CD4-positive, alpha-beta T cell (primary cell): ENCODE data around the gene PIP4K2A. TPM values are rescaled to one million over a fixed set of nuclear protein-coding genes. Genes with fewer than 3 reads are reported as not detected.
A peak's percentile ranks its signal among the peaks of the same experiment; 100 is the strongest.

Source experiments
- ATAC-seq: fragments of 200-7000 bp; cut with Tn5 transposase; one replicate; pipeline ENCODE4 v1.10.0; 2022; ENCODE audit warnings: mild to moderate bottlenecking; ENCODE audit not compliant: poor library complexity
- CTCF ChIA-PET: fragments of 350-600 bp; sonication (Branson Sonifier 250); formaldehyde crosslinking; loops from one replicate; lab custom pipeline; 2021; ENCODE audit warnings: antibody characterized with exemption, inconsistent platforms; lab: Charles Lee
- POLR2A ChIA-PET: fragments of 350-600 bp; sonication (Branson Sonifier 250); formaldehyde crosslinking; loops from one replicate; lab custom pipeline; 2021; ENCODE audit warnings: antibody characterized with exemption, inconsistent platforms; lab: Charles Lee
- DNase-seq, 14 experiments: peaks; one replicate each; pipeline ENCODE4 v3.0.0-alpha.2; 2013 to 2020; ENCODE audit warnings: mixed read lengths in 2 of 14
- H3K27ac ChIP-seq, 2 donors: one replicate each; pipeline versions ENCODE4 v1.5.1 to v1.7.0; 2013; ENCODE audit warnings: low read length in 2 of 2, low read depth in 1 of 2, mild to moderate bottlenecking in 1 of 2
- H3K27me3 ChIP-seq, 2 experiments: 1 replicate in 1 of 2; 2 replicates in 1 of 2; pipeline versions ENCODE4 v1.6.1 to v1.7.0; 2013; ENCODE audit warnings: low read length in 2 of 2, control low read depth in 1 of 2, mild to moderate bottlenecking in 1 of 2, moderate library complexity in 1 of 2; ENCODE audit not compliant: insufficient read depth in 2 of 2, control insufficient read depth in 1 of 2
- H3K36me3 ChIP-seq: one replicate; pipeline ENCODE4 v1.6.1; 2013; ENCODE audit warnings: low read length, control low read depth; ENCODE audit not compliant: insufficient read depth
- H3K4me1 ChIP-seq: one replicate; pipeline ENCODE4 v1.6.1; 2013; ENCODE audit warnings: low read length, control low read depth; ENCODE audit not compliant: insufficient read depth
- H3K4me3 ChIP-seq: one replicate; pipeline ENCODE4 v1.5.1; 2013; ENCODE audit warnings: mild to moderate bottlenecking, low read length, moderate library complexity
- H3K9me3 ChIP-seq, 2 experiments: 1 replicate in 1 of 2; 2 replicates in 1 of 2; pipeline versions ENCODE4 v1.6.1 to v1.7.0; 2013; ENCODE audit warnings: low read length in 2 of 2, mild to moderate bottlenecking in 2 of 2, control low read depth in 1 of 2, moderate library complexity in 1 of 2; ENCODE audit not compliant: control insufficient read depth in 1 of 2, insufficient read depth in 1 of 2
- H3K27ac Mint-ChIP-seq: one replicate; pipeline ENCODE4 v1.8.0; 2020; ENCODE audit warnings: mixed read lengths
- H3K27me3 Mint-ChIP-seq: one replicate; pipeline ENCODE4 v1.8.0; 2021; ENCODE audit warnings: mixed read lengths
- H3K36me3 Mint-ChIP-seq: one replicate; pipeline ENCODE4 v1.8.0; 2021; ENCODE audit warnings: low read depth, mixed read lengths
- H3K4me1 Mint-ChIP-seq: one replicate; pipeline ENCODE4 v1.8.0; 2021; ENCODE audit warnings: low read depth, mixed read lengths
- H3K4me3 Mint-ChIP-seq: one replicate; pipeline ENCODE4 v1.8.0; 2020; ENCODE audit warnings: mild to moderate bottlenecking, mixed read lengths
- H3K9me3 Mint-ChIP-seq: one replicate; pipeline ENCODE4 v1.8.0; 2020; ENCODE audit warnings: mixed read lengths
- CTCF ChIP-seq: fragments of 200-600 bp; IDR thresholded peaks from one replicate; pipeline ENCODE4 v1.8.0; 2022; ENCODE audit warnings: antibody characterized with exemption, mild to moderate bottlenecking
- intact Hi-C, 2 experiments: fragments of 100-400 bp; cut with DNase I in 1 of 2; cut with micrococcal nuclease in 1 of 2; formaldehyde crosslinking; loops; one replicate each; pipeline versions ENCODE4 v1.15.1 to v1.9.0; 2023 to 2025; cut with DNase I, micrococcal nuclease
- total RNA-seq, 174 experiments: library from RNA in 2 of 174; stranded (reverse) in 2 of 174; gene quantifications; one replicate each; pipeline ENCODE4 v1.2.3 and lab custom pipeline; 2021 to 2026

Gene PIP4K2A
- total RNA-seq, 2 experiments from 2014 or later = 75.4 to 87.2 TPM

- Mint-ChIP-seq H3K27ac (peak overlapping the region; percentile 13), H3K4me1 (peaks cover 5% of the 10 kb centered on the region), H3K36me3 (peaks cover 72% of the 10 kb centered on the region), H3K9me3 (no peaks in the 10 kb centered on the region), H3K27me3 (no peaks in the 10 kb centered on the region), H3K4me3 (no peak overlapping the region)
- no peaks in the 10 kb centered on the region for H3K27me3 ChIP-seq
- H3K36me3 ChIP-seq = peaks cover 73% of the 10 kb centered on the region
- CTCF ChIA-PET = no interaction called here
- H3K4me1 ChIP-seq = no peaks in the 10 kb centered on the region
- DNase-seq (no peak), ATAC-seq (no peak)
- H3K4me3 ChIP-seq = no peak overlapping the region
- intact Hi-C loops = loop anchor here in 1 of 2 experiments (5.0 kb wide), 1 partner anchor 556 kb away; no protein-coding TSS in a partner anchor
- no peaks in the 10 kb centered on the region for H3K9me3 ChIP-seq
- POLR2A ChIA-PET = no interaction called here
- no peak for TF ChIP-seq CTCF
- no peak overlapping the region for H3K27ac ChIP-seq
Observed at GRCh38 chr10:22552888-22553378, 161.4 kb downstream of the PIP4K2A start.

GRCh38 chr10:22551681-22552365 lies 162.6 kb downstream of the PIP4K2A start:
- Mint-ChIP-seq H3K9me3 (no peaks in the 10 kb centered on the region), H3K27me3 (no peaks in the 10 kb centered on the region), H3K4me3 (no peak overlapping the region), H3K36me3 (peaks cover 81% of the 10 kb centered on the region), H3K4me1 (peaks cover 5% of the 10 kb centered on the region), H3K27ac (peak overlapping the region; percentile 21)
- CTCF ChIA-PET = interaction anchor here (1.3 kb wide), 1 partner anchor 437 kb away, joined by 6 read pairs; no protein-coding TSS in a partner anchor
- Histone ChIP-seq H3K36me3 (peaks cover 82% of the 10 kb centered on the region), H3K27ac (no peak overlapping the region), H3K9me3 (no peaks in the 10 kb centered on the region), H3K27me3 (no peaks in the 10 kb centered on the region), H3K4me1 (no peaks in the 10 kb centered on the region), H3K4me3 (no peak overlapping the region)
- POLR2A ChIA-PET = no interaction called here
- intact Hi-C loops = loop anchor here (2.0 to 5.0 kb wide), 4 partner anchors 439 to 557 kb away; no protein-coding TSS in a partner anchor
- no peak for DNase-seq
- no peak for ATAC-seq
- TF ChIP-seq CTCF = no peak

- Mint-ChIP-seq H3K36me3 (peaks cover 82% of the 10 kb centered on the region), H3K4me1 (peaks cover 5% of the 10 kb centered on the region), H3K4me3 (no peak overlapping the region), H3K27me3 (no peaks in the 10 kb centered on the region), H3K9me3 (no peaks in the 10 kb centered on the region), H3K27ac (peak overlapping the region; percentile 2)
- intact Hi-C loops = loop anchor here (1.0 to 5.0 kb wide), 5 partner anchors 439 to 556 kb away; no protein-coding TSS in a partner anchor
- H3K36me3 ChIP-seq = peaks cover 88% of the 10 kb centered on the region
- no peak overlapping the region for H3K27ac ChIP-seq
- TF ChIP-seq CTCF = peak; percentile 81
- POLR2A ChIA-PET = no interaction called here
- ATAC-seq = peak; percentile 73
- no peaks in the 10 kb centered on the region for H3K27me3 ChIP-seq
- peak; percentile 59 to 84 (median 68) for DNase-seq
- CTCF ChIA-PET = interaction anchor here (1.3 kb wide), 1 partner anchor 438 kb away, joined by 6 read pairs; no protein-coding TSS in a partner anchor
- no peaks in the 10 kb centered on the region for H3K9me3 ChIP-seq
- H3K4me1 ChIP-seq = no peaks in the 10 kb centered on the region
- no peak overlapping the region for H3K4me3 ChIP-seq
Observed at GRCh38 chr10:22550732-22551131, 163.6 kb downstream of the PIP4K2A start.
